NCI-H2171 (cell line): ENCODE measurements around the gene SH3BP4.
A peak's percentile ranks its signal among the peaks of the same experiment; 100 is the strongest.

Experiments used
- DNase-seq: peaks from one replicate; lab custom pipeline; 2025; lab: John Stamatoyannopoulos, UW

The SH3BP4 gene

DNA sequence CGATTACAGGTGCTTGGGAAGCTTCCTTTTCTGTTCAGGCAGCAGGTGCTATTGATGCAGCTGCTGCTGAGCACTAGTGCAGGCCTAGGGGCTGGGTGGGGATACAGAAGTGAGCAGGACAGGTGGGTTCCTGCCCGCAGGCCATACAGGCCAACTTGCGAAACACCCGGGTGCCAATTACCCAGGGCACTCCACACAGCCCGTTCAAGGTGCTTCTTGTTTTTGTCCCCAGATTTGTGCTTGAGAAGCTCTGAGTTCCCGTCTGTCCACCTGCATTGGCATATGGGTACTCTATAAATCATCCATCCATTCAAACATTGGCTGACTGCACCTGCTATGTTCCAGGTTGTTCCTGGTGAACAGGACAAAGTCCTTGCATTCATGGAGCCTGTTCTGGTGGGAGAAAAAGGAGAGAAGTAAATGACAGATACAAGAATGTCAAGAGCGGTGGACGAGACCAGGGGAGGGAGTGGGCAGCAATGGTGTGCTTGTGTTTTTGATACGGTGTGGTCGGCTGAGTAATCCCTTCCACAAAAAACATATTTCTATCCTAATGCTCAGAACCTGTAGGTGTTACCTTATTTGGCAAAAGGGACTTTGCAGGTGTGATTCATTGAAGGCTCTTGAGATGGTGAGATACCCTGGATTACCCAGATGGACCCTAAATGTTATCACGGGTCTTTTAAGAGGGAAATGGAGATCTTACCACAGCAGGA is 31.4 kb downstream of the SH3BP4 start:
- DNase-seq: peak; percentile 45

DNA sequence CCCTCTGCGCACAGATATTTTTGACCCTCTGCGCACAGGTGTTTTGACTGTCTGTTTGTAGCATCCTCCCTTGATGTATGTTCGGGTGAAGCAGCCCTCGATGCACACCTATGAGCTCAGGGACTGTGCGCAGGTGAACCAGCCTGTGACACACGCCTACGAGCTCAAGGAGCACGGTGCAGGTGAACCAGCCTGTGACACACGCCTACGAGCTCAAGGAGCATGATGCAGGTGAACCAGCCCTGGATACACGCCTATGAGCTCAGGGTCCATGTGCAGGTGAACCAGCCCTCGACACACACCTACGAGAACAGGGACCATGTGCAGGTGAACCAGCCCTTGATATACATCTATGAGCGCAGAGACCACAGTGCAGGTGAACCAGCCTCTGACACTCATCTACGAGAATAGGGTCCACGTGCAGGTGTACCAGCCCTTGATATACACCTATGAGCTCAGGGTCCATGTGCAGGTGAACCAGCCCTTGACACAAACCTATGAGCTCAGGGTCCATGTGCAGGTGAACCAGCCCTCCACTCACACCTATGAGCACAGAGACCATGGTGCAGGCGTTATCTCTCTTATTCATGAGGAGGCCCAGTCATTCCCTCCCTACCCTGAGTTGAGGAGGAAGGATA is 33.9 kb downstream of the SH3BP4 start:
- DNase-seq: no peak

DNA sequence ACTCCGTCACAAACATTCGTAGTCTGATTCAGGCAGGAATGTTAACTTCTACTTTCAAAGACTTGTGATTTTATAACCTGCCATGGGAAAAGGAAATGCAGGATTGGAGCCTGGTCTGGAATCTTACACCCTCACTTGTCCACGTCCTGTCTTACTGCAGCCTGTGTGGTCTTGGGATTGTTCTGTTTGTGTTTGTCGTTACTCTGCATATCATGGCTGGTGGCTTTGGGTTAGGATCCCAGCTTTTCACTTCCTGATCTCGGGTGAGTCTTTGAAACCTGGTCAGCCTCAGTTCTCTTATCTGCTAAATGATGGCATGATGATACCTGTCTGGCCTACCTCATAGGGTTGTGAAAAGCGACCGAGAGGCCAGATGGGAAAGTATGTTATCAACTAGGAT is 34.6 kb downstream of the SH3BP4 start:
- no peak for DNase-seq

DNA sequence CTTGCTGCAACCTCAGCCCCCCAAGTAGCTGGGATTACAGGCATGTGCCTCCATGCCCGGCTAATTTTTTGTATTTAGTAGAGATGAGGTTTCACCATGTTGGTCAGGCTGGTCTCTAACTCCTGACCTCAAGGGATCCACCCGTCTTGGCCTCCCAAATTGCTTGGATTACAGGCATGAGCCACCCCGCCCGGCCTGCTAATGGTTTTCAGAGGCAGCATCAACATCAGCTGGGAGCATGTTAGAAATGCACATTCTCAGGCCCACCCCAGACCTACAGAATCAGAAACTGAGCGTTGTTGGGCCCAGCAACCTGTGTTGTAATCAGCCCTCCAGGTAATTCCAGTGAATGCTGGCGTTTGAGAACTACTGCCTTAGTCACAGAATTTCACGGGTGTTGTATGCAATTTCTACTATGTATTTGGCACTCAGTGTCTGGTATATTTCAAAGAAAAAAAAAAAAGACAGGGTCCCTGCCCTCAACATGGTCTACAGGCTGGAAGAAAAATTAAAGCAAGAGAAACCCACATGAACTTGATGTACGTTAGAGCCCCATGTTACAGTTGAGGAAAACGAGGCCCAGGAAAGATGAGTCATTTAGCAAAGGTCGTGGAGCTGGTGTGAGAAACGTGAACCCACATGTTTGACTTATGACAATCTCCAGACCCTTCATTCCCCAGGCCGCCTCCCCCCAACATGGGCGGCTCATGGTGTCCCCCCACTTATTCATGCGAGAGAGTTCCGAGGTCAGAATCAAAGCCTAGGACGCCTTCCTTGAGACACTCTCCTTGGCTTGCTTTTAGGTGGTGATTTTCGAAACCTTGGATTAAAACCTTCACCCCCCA is 35.3 kb downstream of the SH3BP4 start:
- no peak for DNase-seq

GRCh38 chr2:234987754-234988153 is 35.9 kb downstream of the SH3BP4 start:
- no peak for DNase-seq

- no peak for DNase-seq
Observed at GRCh38 chr2:234988491-234988890, 36.7 kb downstream of the SH3BP4 start.

GRCh38 chr2:234989183-234989701 is 37.4 kb downstream of the SH3BP4 start:
- no peak for DNase-seq

- DNase-seq: no peak
Observed at GRCh38 chr2:234990300-234990699, 38.5 kb downstream of the SH3BP4 start.

DNA sequence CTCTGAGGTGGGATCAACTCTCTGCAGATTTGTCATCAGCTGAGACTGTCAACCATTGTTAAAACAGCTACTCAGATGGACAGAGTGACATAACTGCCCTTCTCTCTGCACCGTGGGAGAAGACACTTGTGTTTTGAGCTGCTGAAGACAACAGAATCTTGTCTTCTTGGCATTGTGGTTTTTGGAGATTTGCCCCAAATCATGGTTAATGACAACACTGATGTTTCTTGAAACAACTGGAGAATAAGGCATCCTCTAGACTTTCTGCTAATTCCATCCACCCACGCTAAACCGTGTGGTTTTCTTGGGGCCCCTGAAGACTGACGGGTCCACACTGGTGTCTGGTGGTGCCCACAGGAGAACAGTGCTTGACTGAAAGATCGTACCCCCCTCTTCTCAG is 39.5 kb downstream of the SH3BP4 start:
- DNase-seq: no peak

GRCh38 chr2:234991793-234992192 is 40.0 kb downstream of the SH3BP4 start:
- no peak for DNase-seq

DNA sequence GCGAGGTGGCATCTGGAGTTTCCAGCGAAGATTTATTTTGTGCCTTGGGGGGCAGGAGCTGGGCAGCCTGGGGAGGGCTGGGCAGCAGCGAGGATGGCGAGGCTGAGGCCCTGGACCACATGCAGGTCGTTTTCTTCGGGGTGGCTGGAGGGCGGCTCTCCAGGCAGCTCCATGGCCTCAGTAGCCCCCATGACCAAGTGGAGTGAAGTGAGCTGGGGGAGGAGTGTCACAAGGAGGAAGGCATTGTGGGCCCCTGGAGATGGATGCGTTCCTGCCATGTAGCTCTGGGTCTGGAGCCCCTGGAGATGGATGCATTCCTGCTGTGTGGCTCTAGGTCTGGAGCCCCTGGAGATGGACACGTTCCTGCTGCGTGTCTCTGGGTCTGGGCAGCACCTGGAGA is 40.4 kb downstream of the SH3BP4 start:
- DNase-seq: no peak

DNA sequence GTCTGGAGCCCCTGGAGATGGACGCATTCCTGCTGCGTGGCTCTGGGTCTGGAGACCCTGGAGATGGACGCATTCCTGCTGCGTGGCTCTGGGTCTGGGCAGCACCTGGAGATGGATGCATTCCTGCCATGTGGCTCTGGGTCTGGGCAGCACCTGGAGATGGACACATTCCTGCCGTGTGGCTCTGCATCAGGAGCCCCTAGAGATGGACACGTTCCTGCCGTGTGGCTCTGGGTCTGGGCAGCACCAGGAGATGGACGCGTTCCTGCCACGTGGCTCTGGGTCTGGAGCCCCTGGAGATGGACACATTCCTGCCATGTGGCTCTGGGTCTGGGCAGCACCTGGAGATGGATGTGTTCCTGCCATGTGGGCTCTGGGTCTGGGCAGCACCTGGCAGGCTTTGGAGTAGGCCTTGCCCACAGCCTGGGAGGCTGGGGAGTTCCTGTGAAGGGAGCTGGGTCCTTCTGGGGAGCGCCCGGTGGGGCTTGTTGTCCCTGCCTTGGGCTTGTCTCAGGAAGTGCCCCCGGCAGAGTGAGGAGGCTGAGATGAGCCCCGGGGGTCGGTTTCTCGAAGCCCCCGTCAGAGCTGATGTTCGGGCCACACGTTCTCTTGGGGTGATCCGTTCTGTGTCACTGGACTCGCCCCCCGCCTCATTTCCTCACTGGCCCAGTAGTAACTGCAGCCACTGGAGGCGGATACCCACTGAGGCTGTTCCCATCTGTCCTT is 41.0 kb downstream of the SH3BP4 start:
- no peak for DNase-seq

DNA sequence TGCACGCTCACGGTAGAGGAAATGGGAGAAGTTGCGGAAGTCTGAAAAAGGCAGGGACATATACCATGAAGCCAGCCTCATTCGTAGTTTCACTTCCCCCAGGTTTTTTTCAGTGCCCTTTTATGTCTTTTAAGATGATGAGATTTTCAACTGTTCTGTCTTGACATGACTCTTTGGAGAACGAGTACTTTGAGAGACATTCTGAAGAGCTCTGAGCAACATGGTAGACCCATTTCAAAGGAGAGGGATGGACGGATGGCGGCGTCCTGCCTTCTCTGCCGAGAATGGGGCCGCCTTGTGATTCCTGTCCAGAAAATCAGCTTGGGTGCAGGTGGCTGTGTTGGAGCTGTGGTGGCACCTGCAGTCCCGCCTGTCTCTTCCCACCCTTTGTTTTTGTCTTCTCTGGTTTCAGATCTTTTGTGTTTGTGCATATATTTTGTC is 41.7 kb downstream of the SH3BP4 start:
- no peak for DNase-seq

GRCh38 chr2:234994438-234995321 is 42.9 kb downstream of the SH3BP4 start:
- DNase-seq: no peak

GRCh38 chr2:234995332-234996068 is 43.7 kb downstream of the SH3BP4 start:
- DNase-seq: no peak

DNA sequence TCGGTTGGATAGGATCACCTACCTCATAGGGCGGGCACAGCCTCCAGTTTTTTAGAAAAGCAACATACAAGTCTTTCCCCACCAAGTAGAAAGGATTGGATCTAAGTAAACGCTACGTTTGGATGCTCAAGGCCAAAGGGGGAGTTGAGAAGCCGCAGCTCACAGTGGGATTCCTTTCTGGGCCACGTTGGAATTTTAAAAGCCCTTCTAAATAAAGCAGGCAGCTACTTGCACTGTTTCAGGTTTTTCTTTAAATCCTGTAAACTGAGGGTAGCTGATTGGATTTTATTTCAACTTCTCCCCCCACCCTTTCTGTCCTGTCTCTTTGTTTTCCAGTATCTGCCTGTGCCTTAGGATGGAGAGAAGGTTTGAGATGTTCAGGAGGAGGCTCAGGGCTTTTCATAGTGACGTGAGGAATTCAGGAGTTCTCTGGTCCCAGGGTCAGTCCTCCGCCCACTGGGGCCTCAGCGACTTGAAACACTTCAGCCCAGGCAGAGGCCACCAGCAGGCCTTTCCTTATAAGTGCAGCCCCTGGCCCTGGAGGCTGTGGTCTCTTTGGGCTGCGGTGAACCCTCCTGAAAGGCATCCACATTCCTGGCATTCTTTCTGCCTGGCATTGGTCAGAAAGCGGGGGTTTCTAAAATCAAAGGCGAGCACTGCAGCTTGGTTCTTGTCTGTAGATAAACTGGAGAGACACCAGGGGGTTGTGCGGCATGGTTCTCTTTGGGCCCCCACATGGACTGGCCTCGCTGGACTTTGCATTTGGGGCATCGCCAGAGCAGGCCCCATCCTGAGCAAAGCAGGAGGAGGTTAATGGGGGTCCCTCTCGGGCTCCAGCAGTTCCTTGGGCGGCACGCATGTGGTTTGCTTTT is 44.5 kb downstream of the SH3BP4 start:
- no peak for DNase-seq

GRCh38 chr2:234996941-234997270 is 45.1 kb downstream of the SH3BP4 start:
- no peak for DNase-seq

DNA sequence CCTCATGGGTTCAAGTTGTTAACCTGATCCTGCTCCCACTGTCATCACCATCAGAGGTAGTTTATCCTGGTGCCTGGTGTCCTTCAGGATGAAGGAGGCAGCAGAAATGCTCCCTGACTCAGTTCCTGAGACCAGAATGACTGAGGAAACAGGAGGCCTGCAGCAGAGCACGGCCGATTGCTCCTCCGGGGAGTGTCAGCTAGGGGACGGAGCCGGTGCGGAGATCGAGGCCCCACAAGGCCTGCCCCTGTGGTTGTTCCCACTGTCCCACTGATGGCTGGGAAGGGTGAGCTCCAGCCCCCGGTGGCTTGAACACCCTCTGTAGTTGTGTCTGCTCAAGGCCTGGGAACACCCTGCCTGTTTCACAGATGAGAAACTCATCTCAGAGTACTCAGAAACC is 45.6 kb downstream of the SH3BP4 start:
- no peak for DNase-seq
